ENCODE results near the gene SEC11A. TPM values are rescaled to one million over a fixed set of nuclear protein-coding genes. Genes with fewer than 3 reads are reported as not detected.

Gene SEC11A
- total RNA-seq, 1 donor, result 292 TPM

- peak; percentile 77 for TF ChIP-seq CTCF (IDR thresholded peaks at IDR 0.05; ENCODE audit: insufficient read depth, low read length)
- peak overlapping the region; percentile 99 for H3K4me3 ChIP-seq (ENCODE audit: low read depth, low read length)
- peak; percentile 85 for DNase-seq (ENCODE audit: low read depth)
Measured at GRCh38 chr15:84654689-84655453, 61.1 kb downstream of the SEC11A start.

GRCh38 chr15:84653910-84654688, 61.8 kb downstream of the SEC11A start, which contains the start of gene WDR73:
TSS of gene WDR73 (minus strand) at chr15:84654283. CDS start at chr15:84654274, 9 bp downstream.
- H3K4me3 ChIP-seq (ENCODE audit: low read depth, low read length), result peak within 1 kb of the TSS; percentile 99
- TF ChIP-seq CTCF (IDR thresholded peaks at IDR 0.05; ENCODE audit: insufficient read depth, low read length), result no peak
- peak; percentile 92 for DNase-seq (ENCODE audit: low read depth)

- no peak for DNase-seq (ENCODE audit: low read depth)
- TF ChIP-seq CTCF (IDR thresholded peaks at IDR 0.05; ENCODE audit: insufficient read depth, low read length), result no peak
- peak overlapping the region; percentile 99 for H3K4me3 ChIP-seq (ENCODE audit: low read depth, low read length)
Measured at GRCh38 chr15:84653584-84653909, 62.4 kb downstream of the SEC11A start.

- no peak for TF ChIP-seq CTCF (IDR thresholded peaks at IDR 0.05; ENCODE audit: insufficient read depth, low read length)
- no peak overlapping the region for H3K4me3 ChIP-seq (ENCODE audit: low read depth, low read length)
- DNase-seq (ENCODE audit: low read depth), result peak; percentile 47
Measured at GRCh38 chr15:84649706-84650105, 66.2 kb downstream of the SEC11A start.

- no peak overlapping the region for H3K4me3 ChIP-seq (ENCODE audit: low read depth, low read length)
- TF ChIP-seq CTCF (IDR thresholded peaks at IDR 0.05; ENCODE audit: insufficient read depth, low read length), result no peak
- DNase-seq (ENCODE audit: low read depth), result no peak
Measured at GRCh38 chr15:84648539-84648938, 67.4 kb downstream of the SEC11A start.

- H3K4me3 ChIP-seq (ENCODE audit: low read depth, low read length), result no peak overlapping the region
- TF ChIP-seq CTCF (IDR thresholded peaks at IDR 0.05; ENCODE audit: insufficient read depth, low read length), result no peak
- DNase-seq (ENCODE audit: low read depth), result no peak
Measured at GRCh38 chr15:84647726-84648125, 68.2 kb downstream of the SEC11A start.

Measured in fibroblast of the aortic adventitia (primary cell).